Neuronal stem cell (in vitro differentiated cells): ENCODE measurements around the gene RCAN1.

Experiments used
- DNase-seq: peaks from one replicate; pipeline ENCODE4 v3.0.0-alpha.2; 2013; ENCODE audit warnings: low spot score
- H2AFZ ChIP-seq: one replicate; pipeline ENCODE4 v1.6.1; 2013; ENCODE audit warnings: mild to moderate bottlenecking, low read length, inconsistent platforms
- H2AK5ac ChIP-seq: 2 replicates; pipeline ENCODE4 v1.6.1; 2013; ENCODE audit warnings: low read depth, mild to moderate bottlenecking, inconsistent platforms, low read length, moderate library complexity, mixed read lengths
- H2BK120ac ChIP-seq: 2 replicates; pipeline ENCODE4 v1.6.1; 2013; ENCODE audit warnings: low read depth, mild to moderate bottlenecking, inconsistent platforms, low read length, moderate library complexity, mixed read lengths
- H2BK12ac ChIP-seq: one replicate; pipeline ENCODE4 v1.6.1; 2013; ENCODE audit warnings: low read length, inconsistent platforms
- H2BK15ac ChIP-seq: 2 replicates; pipeline ENCODE4 v1.6.1; 2013; ENCODE audit warnings: mild to moderate bottlenecking, low read length, inconsistent platforms, mixed read lengths
- H2BK5ac ChIP-seq: one replicate; pipeline ENCODE4 v1.6.1; 2013; ENCODE audit warnings: inconsistent platforms, mild to moderate bottlenecking, low read length, moderate library complexity
- H3K14ac ChIP-seq: one replicate; pipeline ENCODE4 v1.6.1; 2013; ENCODE audit warnings: low read length, inconsistent platforms
- H3K18ac ChIP-seq: 2 replicates; pipeline ENCODE4 v1.6.1; 2013; ENCODE audit warnings: low read length, inconsistent platforms
- H3K23ac ChIP-seq: 2 replicates; pipeline ENCODE4 v1.6.1; 2013; ENCODE audit warnings: low read depth, mild to moderate bottlenecking, mixed read lengths, low read length, inconsistent platforms; ENCODE audit not compliant: poor library complexity
- H3K27ac ChIP-seq: replicated peaks from 3 replicates; pipeline ENCODE4 v1.5.1; 2013; ENCODE audit warnings: low read length, inconsistent platforms
- H3K27me3 ChIP-seq, 3 experiments: 2 replicates each; pipeline ENCODE4 v1.6.1; 2013; ENCODE audit warnings: low read length in 3 of 3, mild to moderate bottlenecking in 2 of 3, inconsistent platforms in 1 of 3, low read depth in 1 of 3, mixed read lengths in 1 of 3, moderate library complexity in 1 of 3; ENCODE audit not compliant: control insufficient read depth in 3 of 3, insufficient read depth in 3 of 3
- H3K36me3 ChIP-seq, 2 donors: replicated peaks in 1 of 2; 2 replicates each; pipeline ENCODE4 v1.6.1; 2013; ENCODE audit warnings: low read length in 2 of 2; ENCODE audit not compliant: control insufficient read depth in 2 of 2, insufficient read depth in 2 of 2
- H3K4ac ChIP-seq: 2 replicates; pipeline ENCODE4 v1.6.1; 2013; ENCODE audit warnings: inconsistent platforms, mild to moderate bottlenecking, low read length, moderate library complexity
- H3K4me1 ChIP-seq, 2 donors: 1 replicate in 1 of 2; 2 replicates in 1 of 2; pipeline ENCODE4 v1.6.1; 2013; ENCODE audit warnings: low read length in 2 of 2, low read depth in 1 of 2; ENCODE audit not compliant: control insufficient read depth in 2 of 2, insufficient read depth in 1 of 2
- H3K4me2 ChIP-seq: one replicate; pipeline ENCODE4 v1.6.1; 2013; ENCODE audit warnings: mild to moderate bottlenecking, low read length, inconsistent platforms; ENCODE audit not compliant: insufficient read depth, poor library complexity, severe bottlenecking
- H3K4me3 ChIP-seq, 2 donors: 2 replicates each; pipeline ENCODE4 v1.5.1; 2013; ENCODE audit warnings: low read length in 2 of 2, mild to moderate bottlenecking in 2 of 2, inconsistent platforms in 1 of 2, moderate library complexity in 1 of 2
- H3K79me1 ChIP-seq: one replicate; pipeline ENCODE4 v1.6.1; 2013; ENCODE audit warnings: low read depth, mild to moderate bottlenecking, inconsistent platforms, low read length, moderate library complexity
- H3K9ac ChIP-seq: one replicate; pipeline ENCODE4 v1.6.1; 2013; ENCODE audit warnings: mild to moderate bottlenecking, low read depth, low read length, inconsistent platforms; ENCODE audit not compliant: poor library complexity
- H3K9me3 ChIP-seq, 2 donors: replicated peaks in 1 of 2; 2 replicates each; pipeline versions ENCODE3 to v1.6.1; 2013; ENCODE audit warnings: low read length in 2 of 2, mild to moderate bottlenecking in 2 of 2, inconsistent platforms in 1 of 2, low read depth in 1 of 2, mixed read lengths in 1 of 2, moderate library complexity in 1 of 2; ENCODE audit not compliant: control insufficient read depth in 2 of 2, insufficient read depth in 1 of 2
- H4K8ac ChIP-seq: one replicate; pipeline ENCODE4 v1.6.1; 2013; ENCODE audit warnings: low read depth, mild to moderate bottlenecking, inconsistent platforms, low read length, moderate library complexity
- H4K91ac ChIP-seq: one replicate; pipeline ENCODE4 v1.6.1; 2013; ENCODE audit warnings: low read length, low read depth, mild to moderate bottlenecking, inconsistent platforms; ENCODE audit not compliant: poor library complexity
- WGBS, 2 donors: extraction: QIAGEN DNeasy Blood & Tissue Kit; methylation state at CpG; one replicate each; pipeline ENCODE4 v1.1.7; 2013; ENCODE audit warnings: missing lambda C conversion rate in 2 of 2, mixed read lengths in 1 of 2; ENCODE audit not compliant: insufficient read length in 2 of 2, insufficient replicate concordance in 1 of 2; ENCODE audit errors: extremely low coverage in 2 of 2; 5-methylcytosine and 5-hydroxymethylcytosine counted together

Gene RCAN1

DNA sequence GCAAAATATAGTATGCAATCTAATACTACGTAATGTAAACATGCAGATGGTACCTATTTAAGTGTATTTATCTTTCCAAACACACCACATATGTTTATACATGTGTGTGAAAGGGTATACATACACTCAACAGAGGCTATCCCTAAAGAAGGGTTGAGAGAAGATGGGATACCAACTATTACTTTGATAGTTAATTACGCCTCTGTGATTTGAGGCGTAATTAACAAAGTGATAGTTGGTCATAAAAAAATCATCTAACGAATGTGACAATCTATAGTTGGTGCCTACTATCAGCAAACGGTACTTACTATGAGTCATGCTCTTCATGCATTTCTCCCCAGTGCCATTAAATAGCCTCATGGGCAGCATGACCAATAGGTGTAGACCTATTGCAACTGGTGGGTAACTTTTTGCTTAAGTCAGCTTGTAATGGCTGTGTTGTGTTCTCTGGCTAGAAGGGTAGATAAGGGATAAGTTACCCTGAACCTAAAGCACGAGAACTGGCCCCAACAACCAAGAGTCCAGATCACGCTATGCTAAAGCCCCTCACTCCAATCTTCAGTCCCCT is 15.3 kb downstream of the RCAN1 start:
- H2BK12ac ChIP-seq, result no peak overlapping the region
- H3K23ac ChIP-seq, result no peak overlapping the region

DNA sequence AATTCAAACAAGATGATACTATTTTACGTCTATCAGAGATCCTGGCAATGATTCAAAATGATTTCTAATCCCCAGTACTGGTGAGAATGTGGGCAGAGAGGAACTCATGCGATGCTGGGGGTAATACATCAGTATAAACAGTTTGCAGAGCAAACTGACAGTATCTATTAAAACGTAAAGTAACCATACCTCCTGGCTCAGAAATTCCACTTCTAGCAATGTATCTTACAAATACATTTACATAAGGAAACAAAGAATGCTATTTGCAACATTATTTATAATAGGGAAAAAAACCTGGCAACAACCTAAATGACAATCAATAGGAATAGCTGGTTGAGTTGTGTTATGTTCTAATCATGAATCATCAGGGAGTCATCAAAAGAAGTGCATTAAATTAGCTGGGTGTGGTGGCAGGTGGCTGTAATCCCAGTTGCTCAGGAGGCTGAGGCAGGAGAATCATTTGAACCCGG is 15.9 kb downstream of the RCAN1 start:
- Histone ChIP-seq H3K27ac (no peak overlapping the region), H3K9ac (no peak overlapping the region), H3K79me1 (no peaks in the 10 kb centered on the region), H3K4me1 (peaks cover 0 to 5% of the 10 kb centered on the region in 2 donors), H2AK5ac (no peak overlapping the region), H3K4me2 (no peak overlapping the region), H3K27me3 (no peaks in the 10 kb centered on the region), H2AFZ (no peak overlapping the region), H4K91ac (no peak overlapping the region), H2BK120ac (no peak overlapping the region), H3K9me3 (no peaks in the 10 kb centered on the region), H3K23ac (no peak overlapping the region), H2BK12ac (no peak overlapping the region), H3K4me3 (no peak overlapping the region), H3K18ac (no peak overlapping the region), H3K4ac (no peak overlapping the region), H2BK15ac (no peak overlapping the region), H3K14ac (no peak overlapping the region), H2BK5ac (no peak overlapping the region), H4K8ac (no peak overlapping the region), H3K36me3 (no peaks in the 10 kb centered on the region)
- no CpG with 5 or more reads among the region's 4 CpGs for WGBS, 2 donors
- no peak for DNase-seq

More for the DNA sequence above, 15.3 kb downstream of the RCAN1 start:
- Histone ChIP-seq H3K27me3 (no peaks in the 10 kb centered on the region), H2AK5ac (no peak overlapping the region), H3K79me1 (no peaks in the 10 kb centered on the region), H2BK15ac (no peak overlapping the region), H3K4me3 (no peak overlapping the region), H2BK5ac (no peak overlapping the region), H3K18ac (no peak overlapping the region), H4K91ac (no peak overlapping the region), H3K9me3 (no peaks in the 10 kb centered on the region), H2BK120ac (no peak overlapping the region), H3K14ac (no peak overlapping the region), H3K4me1 (peaks cover 0 to 5% of the 10 kb centered on the region in 2 donors), H3K4ac (no peak overlapping the region), H3K27ac (no peak overlapping the region), H4K8ac (peak overlapping the region; percentile 44), H3K36me3 (no peaks in the 10 kb centered on the region), H3K4me2 (no peak overlapping the region), H3K9ac (no peak overlapping the region), H2AFZ (no peak overlapping the region)
- WGBS, 2 donors, result no CpG with 5 or more reads among the region's 7 CpGs
- no peak for DNase-seq

DNA sequence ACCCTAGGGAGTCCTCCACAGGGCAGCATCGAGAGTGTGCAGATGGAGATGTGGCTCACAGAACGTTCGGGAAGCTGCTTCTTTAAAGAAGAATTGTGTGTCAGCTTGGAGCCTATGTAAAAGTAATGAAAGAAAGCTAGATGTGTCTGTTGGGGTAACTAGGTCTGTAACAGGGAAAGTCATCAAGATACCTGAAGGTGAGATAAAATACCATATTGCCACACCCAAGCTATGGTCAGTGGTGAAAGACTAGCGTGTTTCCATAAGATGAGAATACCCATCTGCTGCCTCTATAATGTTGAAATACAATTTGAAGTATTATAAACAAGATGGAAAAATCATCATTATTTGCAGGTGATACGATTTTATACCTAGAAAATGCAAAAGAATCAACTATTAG is 17.5 kb downstream of the RCAN1 start:
- Histone ChIP-seq H3K36me3 (no peaks in the 10 kb centered on the region), H3K14ac (no peak overlapping the region), H2BK5ac (no peak overlapping the region), H3K27ac (no peak overlapping the region), H3K9ac (no peak overlapping the region), H3K4ac (no peak overlapping the region), H2AK5ac (no peak overlapping the region), H3K9me3 (no peaks in the 10 kb centered on the region), H3K23ac (no peak overlapping the region), H3K4me1 (peaks cover 0 to 5% of the 10 kb centered on the region in 2 donors), H2BK15ac (no peak overlapping the region), H2BK12ac (no peak overlapping the region), H3K4me2 (no peak overlapping the region), H3K4me3 (no peak overlapping the region), H3K18ac (no peak overlapping the region), H4K91ac (no peak overlapping the region), H2BK120ac (no peak overlapping the region), H3K79me1 (no peaks in the 10 kb centered on the region), H3K27me3 (no peaks in the 10 kb centered on the region), H2AFZ (no peak overlapping the region), H4K8ac (no peak overlapping the region)
- no peak for DNase-seq
- WGBS, 2 donors, result no CpG with 5 or more reads among the region's 5 CpGs

DNA sequence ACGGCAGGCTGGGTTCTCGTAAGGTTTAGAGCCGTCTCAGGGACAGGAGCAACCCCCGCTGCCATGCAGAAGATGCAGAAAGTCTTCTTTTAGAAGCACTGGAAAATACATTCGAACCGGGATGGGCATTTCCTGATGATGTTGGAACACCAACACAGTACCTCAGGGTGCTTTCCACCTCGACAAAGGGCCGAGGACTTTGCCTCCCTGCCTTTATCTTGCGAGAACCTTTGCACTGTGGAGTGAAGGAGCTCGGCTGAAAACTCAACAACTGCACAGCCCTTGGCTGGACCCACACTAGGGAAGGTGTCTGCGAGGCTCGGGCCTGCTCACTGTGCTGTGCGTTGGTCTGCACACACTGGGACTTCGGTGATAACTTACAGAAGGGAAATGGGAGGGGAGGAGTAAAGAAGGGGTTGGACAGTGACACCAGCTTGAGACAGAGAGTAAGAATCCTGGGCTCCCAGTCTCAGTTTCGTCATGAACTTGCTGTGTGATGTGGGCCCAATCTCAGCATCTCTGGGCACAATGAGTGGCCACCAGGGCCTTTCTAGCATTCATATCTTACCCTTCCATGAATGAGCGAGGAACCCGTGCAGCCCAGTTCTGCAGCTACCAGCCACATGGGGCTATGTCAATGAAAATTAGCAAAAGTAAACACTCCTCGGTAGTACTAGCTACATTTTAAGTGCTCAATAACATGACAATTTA is 18.2 kb downstream of the RCAN1 start:
- WGBS, 2 donors, result no CpG with 5 or more reads among the region's 18 CpGs
- Histone ChIP-seq H2BK15ac (no peak overlapping the region), H2AFZ (no peak overlapping the region), H3K27ac (no peak overlapping the region), H2AK5ac (peak overlapping the region; percentile 25), H3K79me1 (no peaks in the 10 kb centered on the region), H3K4ac (no peak overlapping the region), H3K4me3 (no peak overlapping the region), H4K91ac (no peak overlapping the region), H3K4me2 (no peak overlapping the region), H3K4me1 (peaks cover 0 to 5% of the 10 kb centered on the region in 2 donors), H3K9ac (no peak overlapping the region), H3K9me3 (no peaks in the 10 kb centered on the region), H3K14ac (no peak overlapping the region), H2BK5ac (no peak overlapping the region), H2BK12ac (no peak overlapping the region), H3K27me3 (no peaks in the 10 kb centered on the region), H2BK120ac (no peak overlapping the region), H3K23ac (no peak overlapping the region), H3K18ac (peak overlapping the region; percentile 19), H3K36me3 (no peaks in the 10 kb centered on the region), H4K8ac (no peak overlapping the region)
- DNase-seq, result no peak
